Astrocyte (in vitro differentiated cells and primary cell): ENCODE measurements around the gene CZIB.

Experiments used
- EZH2 ChIP-seq: IDR thresholded peaks from 2 replicates; pipeline ENCODE4 v1.6.1; 2012; ENCODE audit warnings: mild to moderate bottlenecking, low read length, inconsistent platforms; ENCODE audit not compliant: insufficient read depth
- TF ChIP-seq, protein P1 (sequence below): IDR thresholded peaks from 2 replicates; pipeline ENCODE4 v1.5.1; 2011; ENCODE audit warnings: low read depth, mild to moderate bottlenecking, inconsistent platforms, low read length, moderate library complexity; ENCODE audit not compliant: insufficient read depth

GRCh38 chr1:53198241-53198651, 22.2 kb downstream of the CZIB start:
- TF ChIP-seq, protein P1, sequence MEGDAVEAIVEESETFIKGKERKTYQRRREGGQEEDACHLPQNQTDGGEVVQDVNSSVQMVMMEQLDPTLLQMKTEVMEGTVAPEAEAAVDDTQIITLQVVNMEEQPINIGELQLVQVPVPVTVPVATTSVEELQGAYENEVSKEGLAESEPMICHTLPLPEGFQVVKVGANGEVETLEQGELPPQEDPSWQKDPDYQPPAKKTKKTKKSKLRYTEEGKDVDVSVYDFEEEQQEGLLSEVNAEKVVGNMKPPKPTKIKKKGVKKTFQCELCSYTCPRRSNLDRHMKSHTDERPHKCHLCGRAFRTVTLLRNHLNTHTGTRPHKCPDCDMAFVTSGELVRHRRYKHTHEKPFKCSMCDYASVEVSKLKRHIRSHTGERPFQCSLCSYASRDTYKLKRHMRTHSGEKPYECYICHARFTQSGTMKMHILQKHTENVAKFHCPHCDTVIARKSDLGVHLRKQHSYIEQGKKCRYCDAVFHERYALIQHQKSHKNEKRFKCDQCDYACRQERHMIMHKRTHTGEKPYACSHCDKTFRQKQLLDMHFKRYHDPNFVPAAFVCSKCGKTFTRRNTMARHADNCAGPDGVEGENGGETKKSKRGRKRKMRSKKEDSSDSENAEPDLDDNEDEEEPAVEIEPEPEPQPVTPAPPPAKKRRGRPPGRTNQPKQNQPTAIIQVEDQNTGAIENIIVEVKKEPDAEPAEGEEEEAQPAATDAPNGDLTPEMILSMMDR: no peak
- no peak for TF ChIP-seq EZH2
